ENCODE measurements around the gene TBC1D5. TPM values are rescaled to one million over a fixed set of nuclear protein-coding genes. Genes with fewer than 3 reads are reported as not detected.

The TBC1D5 gene
- total RNA-seq, 2 donors from 2014 or later, result 68.8 to 77.7 TPM

GRCh38 chr3:17257269-17257668 lies 485.2 kb downstream of the TBC1D5 start:
- H3K9me3 Mint-ChIP-seq, result no peaks in the 10 kb centered on the region
- no peak overlapping the region for H3K27ac ChIP-seq (ENCODE audit: low read depth, low read length)
- TF ChIP-seq, protein P1, sequence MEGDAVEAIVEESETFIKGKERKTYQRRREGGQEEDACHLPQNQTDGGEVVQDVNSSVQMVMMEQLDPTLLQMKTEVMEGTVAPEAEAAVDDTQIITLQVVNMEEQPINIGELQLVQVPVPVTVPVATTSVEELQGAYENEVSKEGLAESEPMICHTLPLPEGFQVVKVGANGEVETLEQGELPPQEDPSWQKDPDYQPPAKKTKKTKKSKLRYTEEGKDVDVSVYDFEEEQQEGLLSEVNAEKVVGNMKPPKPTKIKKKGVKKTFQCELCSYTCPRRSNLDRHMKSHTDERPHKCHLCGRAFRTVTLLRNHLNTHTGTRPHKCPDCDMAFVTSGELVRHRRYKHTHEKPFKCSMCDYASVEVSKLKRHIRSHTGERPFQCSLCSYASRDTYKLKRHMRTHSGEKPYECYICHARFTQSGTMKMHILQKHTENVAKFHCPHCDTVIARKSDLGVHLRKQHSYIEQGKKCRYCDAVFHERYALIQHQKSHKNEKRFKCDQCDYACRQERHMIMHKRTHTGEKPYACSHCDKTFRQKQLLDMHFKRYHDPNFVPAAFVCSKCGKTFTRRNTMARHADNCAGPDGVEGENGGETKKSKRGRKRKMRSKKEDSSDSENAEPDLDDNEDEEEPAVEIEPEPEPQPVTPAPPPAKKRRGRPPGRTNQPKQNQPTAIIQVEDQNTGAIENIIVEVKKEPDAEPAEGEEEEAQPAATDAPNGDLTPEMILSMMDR (conservative IDR thresholded peaks at IDR 0.05), result no peak
- H3K4me3 Mint-ChIP-seq, result no peak overlapping the region
- DNase-seq, result no peak
- H3K27me3 ChIP-seq (ENCODE audit: control insufficient read depth, insufficient read depth, low read length, poor library complexity, severe bottlenecking), result no peaks in the 10 kb centered on the region
- H3K4me1 ChIP-seq (ENCODE audit: control insufficient read depth, insufficient read depth, low read length), result no peaks in the 10 kb centered on the region
- peaks cover 4% of the 10 kb centered on the region for H3K4me1 Mint-ChIP-seq
- H3K36me3 Mint-ChIP-seq (ENCODE audit: low read depth), result no peaks in the 10 kb centered on the region
- H3K4me3 ChIP-seq (ENCODE audit: low read length), result no peak overlapping the region
- no peak overlapping the region for H3K27ac Mint-ChIP-seq
- no peaks in the 10 kb centered on the region for H3K27me3 Mint-ChIP-seq (ENCODE audit: insufficient read depth)
- no peak overlapping the region for H3K9ac ChIP-seq (ENCODE audit: extremely low read depth, low read length, poor library complexity, severe bottlenecking)
- no peaks in the 10 kb centered on the region for H3K36me3 ChIP-seq (ENCODE audit: control insufficient read depth, insufficient read depth, low read length)
- no peaks in the 10 kb centered on the region for H3K9me3 ChIP-seq (ENCODE audit: control insufficient read depth, low read length)

GRCh38 chr3:17243621-17244020 lies 498.8 kb downstream of the TBC1D5 start:
- 84 to 100% methylated on average over 1 of the region's 1 CpG for whole genome bisulfite sequencing, 2 experiments (ENCODE audit: insufficient coverage in 1 of 2, insufficient read length in 1 of 2)
- H3K4me3 ChIP-seq (ENCODE audit: low read length), result no peak overlapping the region
- no peaks in the 10 kb centered on the region for H3K27me3 Mint-ChIP-seq (ENCODE audit: insufficient read depth)
- H3K27ac ChIP-seq (ENCODE audit: low read depth, low read length), result no peak overlapping the region
- no peaks in the 10 kb centered on the region for H3K9me3 Mint-ChIP-seq
- TF ChIP-seq, protein P1 (conservative IDR thresholded peaks at IDR 0.05), result no peak
- H3K27me3 ChIP-seq (ENCODE audit: control insufficient read depth, insufficient read depth, low read length, poor library complexity, severe bottlenecking), result no peaks in the 10 kb centered on the region
- no peaks in the 10 kb centered on the region for H3K9me3 ChIP-seq (ENCODE audit: control insufficient read depth, low read length)
- H3K36me3 ChIP-seq (ENCODE audit: control insufficient read depth, insufficient read depth, low read length), result no peaks in the 10 kb centered on the region
- no peak overlapping the region for H3K27ac Mint-ChIP-seq
- peaks cover 10% of the 10 kb centered on the region for H3K4me1 Mint-ChIP-seq
- no peak overlapping the region for H3K4me3 Mint-ChIP-seq
- no peak for DNase-seq
- H3K9ac ChIP-seq (ENCODE audit: extremely low read depth, low read length, poor library complexity, severe bottlenecking), result no peak overlapping the region
- peaks cover 3% of the 10 kb centered on the region for H3K4me1 ChIP-seq (ENCODE audit: control insufficient read depth, insufficient read depth, low read length)
- no peaks in the 10 kb centered on the region for H3K36me3 Mint-ChIP-seq (ENCODE audit: low read depth)

DNA sequence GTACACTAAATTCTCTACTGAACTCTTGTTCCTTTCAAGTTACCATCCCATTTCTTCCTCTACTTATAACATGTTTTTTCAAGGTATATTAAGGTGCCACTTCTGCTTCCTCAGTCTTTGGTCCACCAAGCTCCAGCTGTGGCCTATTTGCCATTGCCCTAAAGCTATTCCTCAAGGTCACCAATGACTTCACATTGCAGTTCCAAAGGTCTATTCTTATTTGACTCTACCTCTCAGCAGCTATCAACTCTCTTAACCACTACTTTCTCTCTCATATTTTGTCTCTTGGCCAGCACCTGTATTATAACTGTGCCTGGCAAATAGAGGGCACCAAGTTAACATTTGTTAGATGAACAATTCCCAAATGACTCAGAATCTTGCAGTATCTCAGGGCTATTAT lies 503.0 kb downstream of the TBC1D5 start:
- TF ChIP-seq, protein P1 (conservative IDR thresholded peaks at IDR 0.05), result no peak
- H3K36me3 Mint-ChIP-seq (ENCODE audit: low read depth), result peaks cover 4% of the 10 kb centered on the region
- no peaks in the 10 kb centered on the region for H3K9me3 Mint-ChIP-seq
- no peaks in the 10 kb centered on the region for H3K36me3 ChIP-seq (ENCODE audit: control insufficient read depth, insufficient read depth, low read length)
- no peak overlapping the region for H3K27ac ChIP-seq (ENCODE audit: low read depth, low read length)
- H3K27me3 Mint-ChIP-seq (ENCODE audit: insufficient read depth), result no peaks in the 10 kb centered on the region
- no peaks in the 10 kb centered on the region for H3K9me3 ChIP-seq (ENCODE audit: control insufficient read depth, low read length)
- H3K4me3 ChIP-seq (ENCODE audit: low read length), result no peak overlapping the region
- no peaks in the 10 kb centered on the region for H3K27me3 ChIP-seq (ENCODE audit: control insufficient read depth, insufficient read depth, low read length, poor library complexity, severe bottlenecking)
- peaks cover 7% of the 10 kb centered on the region for H3K4me1 Mint-ChIP-seq
- no peak overlapping the region for H3K4me3 Mint-ChIP-seq
- no peak overlapping the region for H3K27ac Mint-ChIP-seq
- no peak for DNase-seq
- no peak overlapping the region for H3K9ac ChIP-seq (ENCODE audit: extremely low read depth, low read length, poor library complexity, severe bottlenecking)
- no peaks in the 10 kb centered on the region for H3K4me1 ChIP-seq (ENCODE audit: control insufficient read depth, insufficient read depth, low read length)
